GM18907 (cell line): ENCODE data around the gene ARHGAP10.
"Not testable (repeated sequence)": the region's sequence is repeated elsewhere in the genome, so short reads cannot be mapped to it uniquely, and the experiment has no call there.

Experiments
- ATAC-seq: cut with Tn5 transposase; IDR thresholded peaks from one replicate; pipeline ENCODE4 v1.9.1; 2021; ENCODE audit warnings: mild to moderate bottlenecking, moderate library complexity; ENCODE audit not compliant: unreplicated experiment

The ARHGAP10 gene

DNA sequence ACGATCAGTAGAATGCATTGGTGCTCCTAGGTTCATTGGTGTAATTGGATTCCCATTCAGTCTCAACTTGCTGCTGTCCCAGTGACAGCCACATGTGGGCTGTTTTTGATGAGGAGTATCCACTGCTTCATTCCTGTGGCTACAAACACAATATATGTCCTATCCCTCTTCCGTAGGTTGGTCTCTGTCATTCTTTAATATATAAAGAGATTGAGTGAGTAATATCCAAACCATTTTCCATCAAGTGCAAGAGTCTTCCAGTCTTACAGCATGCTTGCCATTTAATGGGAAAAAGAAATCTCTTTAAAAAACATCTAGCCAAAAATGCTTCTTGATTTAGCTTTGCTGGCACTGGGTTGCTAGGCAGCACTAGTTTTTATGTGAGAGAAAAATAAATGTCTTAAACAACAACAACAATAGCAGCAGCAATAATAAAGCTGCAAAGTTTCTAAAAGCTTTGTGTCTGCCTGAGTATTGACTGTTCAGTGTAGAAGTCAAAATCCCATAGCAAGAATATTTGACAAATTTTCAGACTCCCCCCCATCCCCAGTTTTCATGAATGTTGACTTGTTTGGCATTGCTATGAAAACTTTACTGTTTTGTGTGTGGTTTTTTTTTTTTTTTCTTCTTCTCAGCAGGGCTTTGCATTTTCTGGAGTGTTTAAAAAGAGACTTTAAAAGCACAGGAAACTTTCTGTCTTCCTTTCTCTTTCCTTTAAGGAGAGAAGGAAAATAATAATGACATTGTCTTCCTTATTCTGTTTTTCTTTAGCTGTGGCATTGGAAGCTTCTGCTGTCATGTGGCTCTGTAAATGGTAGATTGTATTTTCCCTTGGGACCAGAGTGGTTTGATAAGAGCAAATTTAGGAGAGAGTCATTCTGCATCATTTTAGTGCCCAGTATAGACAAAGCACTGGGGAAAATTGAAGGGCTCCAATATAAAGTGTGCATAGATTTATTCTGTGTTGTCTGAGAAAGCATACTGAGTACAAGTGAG, 244.3 kb downstream of the ARHGAP10 start:
- ATAC-seq: no peak

GRCh38 chr4:147980586-147980985, 248.7 kb downstream of the ARHGAP10 start:
- ATAC-seq: no peak

DNA sequence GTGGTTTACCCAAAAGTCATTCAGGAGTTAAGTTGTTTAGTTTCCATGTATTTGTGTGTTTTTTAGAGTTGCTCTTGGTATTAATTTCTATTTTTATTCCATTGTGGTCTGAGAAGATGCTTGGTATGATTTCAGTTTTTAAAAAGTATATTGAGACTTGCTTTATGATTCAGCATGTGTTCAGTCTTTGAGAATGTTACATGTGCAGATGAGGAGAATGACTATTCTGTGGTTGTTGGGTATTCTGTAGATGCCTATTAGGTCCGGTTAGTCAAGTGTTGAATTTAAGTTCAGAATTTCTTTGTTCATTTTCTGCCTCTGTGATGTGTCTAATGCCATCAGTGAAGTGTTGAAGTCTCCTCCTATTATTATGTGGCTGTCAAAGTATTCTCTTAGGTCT, 249.4 kb downstream of the ARHGAP10 start:
- peak; percentile 97 for ATAC-seq

DNA sequence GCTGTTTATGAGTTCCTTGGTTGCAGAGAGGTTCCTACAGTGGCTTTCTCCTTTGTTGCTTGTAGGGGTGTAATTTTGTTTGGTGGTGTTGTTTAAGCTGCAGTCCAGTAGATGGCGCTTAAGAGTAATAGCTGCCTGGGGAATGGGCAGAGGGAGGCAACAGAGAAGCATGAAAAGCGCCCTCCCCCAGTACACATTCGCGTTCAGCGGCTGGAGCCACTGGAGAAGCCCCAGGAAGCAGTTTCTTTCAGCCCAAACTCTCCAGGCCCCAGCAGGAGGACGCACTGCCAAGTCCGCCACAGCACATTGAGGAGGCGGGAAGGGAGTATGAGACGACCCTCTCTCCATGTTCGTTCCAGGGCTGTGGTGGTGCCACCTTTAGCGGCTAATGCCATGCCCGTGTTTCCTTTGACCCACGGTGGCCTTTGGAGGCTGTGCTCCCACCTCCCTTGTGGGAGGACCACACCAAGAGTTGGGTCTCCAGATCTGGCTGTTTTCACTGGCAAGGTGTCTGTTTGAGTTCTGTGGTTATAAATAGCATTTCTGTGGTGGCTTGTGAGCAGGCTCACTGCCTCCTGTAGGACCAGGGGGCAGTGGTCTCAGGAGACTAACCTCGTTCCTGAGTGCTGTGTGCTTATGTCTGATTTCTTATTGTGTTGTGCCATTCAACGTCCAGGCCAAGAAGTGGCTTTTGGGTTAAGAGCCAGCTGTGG, 252.3 kb downstream of the ARHGAP10 start:
- ATAC-seq: no peak

- ATAC-seq: no peak
These were observed 252.9 kb downstream of the ARHGAP10 start for GRCh38 chr4:147984778-147985138.

- no peak for ATAC-seq
These were observed 253.5 kb downstream of the ARHGAP10 start for GRCh38 chr4:147985376-147985775.

GRCh38 chr4:147987252-147987651, 255.4 kb downstream of the ARHGAP10 start:
- ATAC-seq: peak; percentile 88

GRCh38 chr4:147991543-147992283, 259.8 kb downstream of the ARHGAP10 start:
- no peak for ATAC-seq

- no peak for ATAC-seq
These were observed 262.2 kb downstream of the ARHGAP10 start for GRCh38 chr4:147994076-147994475.

DNA sequence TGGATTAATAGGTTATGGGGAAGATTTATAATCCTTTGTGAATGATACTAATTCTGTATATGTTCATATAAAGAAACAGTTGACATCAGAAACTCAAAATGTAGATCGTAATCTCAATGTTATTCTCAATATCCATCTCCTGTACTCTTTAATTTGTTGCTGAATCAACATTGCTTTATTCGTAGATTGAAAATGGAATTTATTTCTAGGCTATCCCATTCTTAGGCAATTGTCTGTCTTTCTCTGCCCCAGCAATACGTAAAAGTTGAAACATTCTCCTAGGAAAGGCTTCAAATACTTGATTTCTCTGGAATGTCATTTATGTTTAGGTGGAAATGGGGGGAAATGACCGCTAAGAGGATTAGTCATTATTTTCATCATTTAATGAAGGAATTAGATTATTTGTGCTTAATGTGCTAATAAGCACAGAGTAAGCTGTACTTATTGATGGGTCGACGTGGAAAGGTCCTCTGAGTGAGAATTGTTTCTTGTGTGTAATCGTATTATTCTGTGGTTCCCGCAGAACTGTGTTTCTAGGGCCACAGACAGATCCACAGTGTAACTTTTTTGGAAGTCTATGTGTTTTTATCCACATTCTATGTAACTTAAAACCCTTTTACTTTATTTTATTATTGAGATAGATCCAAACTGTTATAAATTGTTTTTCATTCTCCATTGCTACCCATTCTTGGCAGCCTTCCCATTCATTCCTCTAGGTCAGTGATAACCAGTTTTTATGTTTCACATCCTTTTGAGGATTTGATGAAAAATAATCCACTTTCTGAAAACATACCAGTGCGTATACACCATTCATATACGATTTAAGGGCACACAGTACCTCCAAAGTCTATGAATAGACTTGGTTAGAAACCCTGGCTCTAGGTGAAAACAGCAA, 262.9 kb downstream of the ARHGAP10 start:
- ATAC-seq: no peak

GRCh38 chr4:147996859-147997258, 265.0 kb downstream of the ARHGAP10 start:
- no peak for ATAC-seq

DNA sequence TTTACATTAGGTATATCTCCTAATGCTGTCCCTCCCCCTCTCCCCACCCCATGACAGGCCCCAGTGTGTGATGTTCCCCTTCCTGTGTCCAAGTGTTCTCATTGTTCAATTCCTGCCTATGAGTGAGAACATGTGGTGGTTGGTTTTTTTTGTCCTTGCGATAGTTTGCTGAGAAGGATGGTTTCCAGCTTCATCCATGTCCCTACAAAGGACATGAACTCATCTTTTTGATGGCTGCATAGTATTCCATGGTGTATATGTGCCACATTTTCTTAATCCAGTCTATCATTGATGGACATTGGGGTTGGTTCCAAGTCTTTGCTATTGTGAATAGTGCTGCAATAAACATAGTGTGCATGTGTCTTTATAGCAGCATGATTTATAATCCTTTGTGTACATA, 268.1 kb downstream of the ARHGAP10 start:
- ATAC-seq: not testable (repeated sequence)

- ATAC-seq: peak; percentile 52
These were observed 272.5 kb downstream of the ARHGAP10 start for GRCh38 chr4:148004228-148004857.

DNA sequence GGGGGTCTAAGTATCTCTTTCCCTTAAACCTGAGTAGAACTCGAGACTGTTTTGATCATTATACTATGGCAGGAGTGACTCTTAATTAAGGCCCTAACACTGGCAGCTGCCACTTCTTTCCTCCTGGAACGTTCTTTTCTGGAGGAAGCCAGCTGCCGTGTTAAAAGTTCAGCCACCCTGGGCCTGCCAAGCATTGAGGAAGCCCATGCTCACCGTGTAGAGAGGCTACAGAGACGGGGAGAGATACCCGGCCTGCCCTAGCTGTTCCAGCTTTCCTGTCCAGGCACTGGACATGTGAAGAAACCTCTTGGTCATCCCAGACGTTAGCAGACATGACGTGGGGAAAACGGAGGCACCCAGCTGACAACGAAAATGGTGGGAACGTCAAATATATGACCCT, 274.1 kb downstream of the ARHGAP10 start:
- no peak for ATAC-seq

- no peak for ATAC-seq
These were observed 275.4 kb downstream of the ARHGAP10 start for GRCh38 chr4:148007314-148007760.

GRCh38 chr4:148007792-148008191, 275.9 kb downstream of the ARHGAP10 start:
- ATAC-seq: peak; percentile 67

DNA sequence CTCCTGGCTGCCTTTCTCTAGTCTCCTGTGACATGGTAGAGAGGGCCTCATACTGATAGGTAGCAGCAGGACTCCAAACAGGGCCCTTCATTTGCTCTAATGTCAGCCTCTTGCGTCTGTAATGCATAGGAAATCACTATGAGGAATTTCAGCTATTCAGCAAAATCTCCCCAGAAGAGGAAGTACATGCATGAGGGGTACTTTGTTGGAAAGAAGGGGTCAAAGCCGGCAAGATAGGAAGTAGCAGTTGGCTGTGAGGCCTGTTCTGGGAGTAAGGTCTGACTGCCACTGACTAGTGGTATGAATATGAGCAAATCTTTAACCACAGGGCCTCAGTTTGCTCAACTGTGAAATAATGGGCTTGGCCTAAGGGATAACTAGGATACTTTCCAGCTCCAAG, 283.2 kb downstream of the ARHGAP10 start:
- peak; percentile 60 for ATAC-seq

DNA sequence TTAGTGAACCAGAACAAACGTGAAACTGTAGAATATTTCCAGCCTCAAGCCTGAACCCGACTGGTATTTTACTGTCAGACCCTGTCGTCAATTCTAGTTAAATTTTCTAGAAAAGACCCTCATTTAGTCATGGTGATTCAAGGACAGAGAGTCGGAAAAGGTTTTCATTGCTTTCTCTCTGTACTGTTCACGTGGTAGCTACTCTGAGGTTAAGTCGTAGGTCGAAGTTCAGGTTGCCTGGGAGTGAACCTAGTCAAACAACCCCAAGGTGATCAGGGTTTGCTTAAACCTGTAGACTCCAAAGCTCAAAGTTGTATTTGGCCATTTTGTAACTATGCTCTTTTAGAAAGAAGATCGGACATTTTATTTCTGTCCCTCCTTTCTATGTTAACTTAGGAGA, 283.6 kb downstream of the ARHGAP10 start:
- no peak for ATAC-seq

DNA sequence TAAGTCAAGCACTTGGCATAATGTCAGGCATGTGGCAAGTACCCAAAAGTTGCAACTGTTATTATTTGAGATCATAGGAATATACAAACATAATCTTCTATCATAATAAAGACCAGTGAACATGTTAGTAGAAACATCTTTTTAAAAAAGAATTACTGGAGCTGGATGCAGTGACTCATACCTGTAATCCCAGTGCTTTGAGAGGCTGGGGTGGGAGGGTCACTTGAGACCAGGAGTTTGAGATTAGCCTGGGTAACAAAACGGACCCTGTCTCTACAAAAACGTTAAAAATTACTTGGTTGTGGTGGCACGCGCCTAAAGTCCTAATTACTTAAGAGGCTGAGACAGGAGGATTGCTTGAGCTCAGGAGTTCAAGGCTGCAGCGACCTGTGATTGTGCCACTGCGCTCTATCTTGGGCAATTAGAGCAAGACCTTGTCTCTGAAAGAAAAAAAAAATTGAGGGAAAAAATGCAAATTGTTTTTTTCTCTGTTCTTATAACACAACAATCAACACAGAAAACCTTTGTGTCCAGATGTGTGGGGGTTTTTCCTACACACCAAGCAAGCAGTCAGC, 284.3 kb downstream of the ARHGAP10 start:
- ATAC-seq: no peak
